Testis (tissue), 3 donors: ENCODE data around the gene PPEF1. TPM values are rescaled to one million over a fixed set of nuclear protein-coding genes. Genes with fewer than 3 reads are reported as not detected.

Experiments
- DNase-seq: peaks from one replicate; pipeline ENCODE4 v3.0.0-alpha.2; 2019
- H3K27ac ChIP-seq, 2 donors: fragments of 200-600 bp; sonication (generic); one replicate each; pipeline ENCODE4 v1.5.1; 2019
- H3K27me3 ChIP-seq: fragments of 200-600 bp; sonication (generic); one replicate; pipeline ENCODE4 v1.5.1; 2019
- H3K36me3 ChIP-seq: fragments of 200-600 bp; sonication (generic); one replicate; pipeline ENCODE4 v1.5.1; 2017; ENCODE audit warnings: low read depth; ENCODE audit errors: missing control alignments
- H3K4me1 ChIP-seq: fragments of 200-600 bp; sonication (generic); one replicate; pipeline ENCODE4 v1.5.1; 2019
- H3K4me3 ChIP-seq, 2 donors: fragments of 200-600 bp; sonication (generic); one replicate each; pipeline ENCODE4 v1.5.1; 2017 to 2019
- H3K9me3 ChIP-seq: fragments of 200-600 bp; sonication (generic); one replicate; pipeline ENCODE4 v1.5.1; 2017
- POLR2A ChIP-seq: fragments of 450-650 bp; IDR thresholded peaks from one replicate; pipeline ENCODE4 v1.6.1; 2017; ENCODE audit warnings: antibody characterized with exemption, mild to moderate bottlenecking, moderate library complexity
- WGBS, 2 donors: methylation state at CpG; one replicate each; pipeline ENCODE4 v1.1.5; 2018; 5-methylcytosine and 5-hydroxymethylcytosine counted together
- intact Hi-C: fragments of 100-400 bp; cut with DNase I; formaldehyde crosslinking; loops from one replicate; pipeline ENCODE4 v1.15.1; 2023; ENCODE audit warnings: low total_unique reads
- polyA plus RNA-seq: library from polyadenylated mRNA; stranded (reverse); fragments of 350-450 nt; fragmentation: Illumina TruSeq; extraction: RNeasy Lipid Tissue Mini Kit (QIAGEN cat#74804); gene quantifications from one replicate; pipeline ENCODE4 v1.2.3, GENCODE V29; 2014; ENCODE audit warnings: low read depth, low replicate concordance; ENCODE audit not compliant: insufficient read depth
- total RNA-seq, 2 donors: library from RNA; depleted of rRNA; stranded (reverse); fragments of >200 nt; gene quantifications; one replicate each; pipeline ENCODE4 v1.2.3, GENCODE V29; 2016
- TF ChIP-seq, protein P1 (sequence below), 3 experiments: fragments of 450-650 bp in 2 of 3; fragments of 200-600 bp in 1 of 3; sonication (generic) in 1 of 3; IDR thresholded peaks; one replicate each; pipeline ENCODE4 v1.5.1; 2016 to 2019; ENCODE audit warnings: antibody characterized with exemption in 3 of 3, mild to moderate bottlenecking in 2 of 3, moderate library complexity in 1 of 3

PPEF1 gene
- total and polyA plus RNA-seq, 3 donors from 2014 or later = 11.6 to 29.3 (median 24.6) TPM

- no peak for DNase-seq
- Histone ChIP-seq H3K36me3 (no peaks in the 10 kb centered on the region), H3K4me1 (no peaks in the 10 kb centered on the region), H3K27me3 (no peaks in the 10 kb centered on the region), H3K4me3 (no peak overlapping the region), H3K27ac (no peak overlapping the region), H3K9me3 (no peaks in the 10 kb centered on the region)
- WGBS, 2 donors = 82 to 85% methylated on average over 7 of the region's 7 CpGs
- intact Hi-C loops = no loop called here
- TF ChIP-seq, protein P1, sequence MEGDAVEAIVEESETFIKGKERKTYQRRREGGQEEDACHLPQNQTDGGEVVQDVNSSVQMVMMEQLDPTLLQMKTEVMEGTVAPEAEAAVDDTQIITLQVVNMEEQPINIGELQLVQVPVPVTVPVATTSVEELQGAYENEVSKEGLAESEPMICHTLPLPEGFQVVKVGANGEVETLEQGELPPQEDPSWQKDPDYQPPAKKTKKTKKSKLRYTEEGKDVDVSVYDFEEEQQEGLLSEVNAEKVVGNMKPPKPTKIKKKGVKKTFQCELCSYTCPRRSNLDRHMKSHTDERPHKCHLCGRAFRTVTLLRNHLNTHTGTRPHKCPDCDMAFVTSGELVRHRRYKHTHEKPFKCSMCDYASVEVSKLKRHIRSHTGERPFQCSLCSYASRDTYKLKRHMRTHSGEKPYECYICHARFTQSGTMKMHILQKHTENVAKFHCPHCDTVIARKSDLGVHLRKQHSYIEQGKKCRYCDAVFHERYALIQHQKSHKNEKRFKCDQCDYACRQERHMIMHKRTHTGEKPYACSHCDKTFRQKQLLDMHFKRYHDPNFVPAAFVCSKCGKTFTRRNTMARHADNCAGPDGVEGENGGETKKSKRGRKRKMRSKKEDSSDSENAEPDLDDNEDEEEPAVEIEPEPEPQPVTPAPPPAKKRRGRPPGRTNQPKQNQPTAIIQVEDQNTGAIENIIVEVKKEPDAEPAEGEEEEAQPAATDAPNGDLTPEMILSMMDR (IDR thresholded peaks at IDR 0.05) = no peak
- no peak for TF ChIP-seq POLR2A
Observed at GRCh38 chrX:18687856-18688495, 19.5 kb upstream of the PPEF1 start.

GRCh38 chrX:18691431-18691830, 16.0 kb upstream of the PPEF1 start:
- intact Hi-C loops = no loop called here
- H3K9me3 ChIP-seq = no peaks in the 10 kb centered on the region
- H3K4me3 ChIP-seq = no peak overlapping the region
- DNase-seq = no peak
- TF ChIP-seq POLR2A = no peak
- TF ChIP-seq, protein P1 (IDR thresholded peaks at IDR 0.05) = no peak
- WGBS, 2 donors = 50% methylated on average over 1 of the region's 1 CpG
- H3K27me3 ChIP-seq = no peaks in the 10 kb centered on the region
- no peaks in the 10 kb centered on the region for H3K36me3 ChIP-seq
- H3K27ac ChIP-seq = no peak overlapping the region
- H3K4me1 ChIP-seq = no peaks in the 10 kb centered on the region

- Histone ChIP-seq H3K4me1 (no peaks in the 10 kb centered on the region), H3K27me3 (no peaks in the 10 kb centered on the region), H3K36me3 (no peaks in the 10 kb centered on the region), H3K4me3 (no peak overlapping the region), H3K9me3 (no peaks in the 10 kb centered on the region), H3K27ac (no peak overlapping the region)
- 93 to 96% methylated on average over 4 of the region's 4 CpGs for WGBS, 2 donors
- DNase-seq = no peak
- TF ChIP-seq POLR2A = no peak
- TF ChIP-seq, protein P1 (IDR thresholded peaks at IDR 0.05) = no peak
- intact Hi-C loops = no loop called here
Observed at GRCh38 chrX:18692541-18692940, 14.9 kb upstream of the PPEF1 start.

GRCh38 chrX:18696653-18697052, 10.8 kb upstream of the PPEF1 start:
- DNase-seq = no peak
- H3K4me3 ChIP-seq = no peak overlapping the region
- WGBS, 2 donors = 94% methylated on average over 3 of the region's 3 CpGs; no CpG with 5 or more reads in 1 of the 2 donors
- intact Hi-C loops = no loop called here
- TF ChIP-seq POLR2A = no peak
- TF ChIP-seq, protein P1 (IDR thresholded peaks at IDR 0.05) = no peak
- no peak overlapping the region for H3K27ac ChIP-seq
- no peaks in the 10 kb centered on the region for H3K36me3 ChIP-seq
- H3K9me3 ChIP-seq = no peaks in the 10 kb centered on the region
- no peaks in the 10 kb centered on the region for H3K27me3 ChIP-seq
- no peaks in the 10 kb centered on the region for H3K4me1 ChIP-seq
